DOHH2 (cell line): ENCODE measurements around the gene C3orf49.

Experiments used
- H3F3A ChIP-seq: fragments of 200-600 bp; sonication (generic), shearing (Covaris generic); 2 replicates; pipeline ENCODE4 v1.6.0; 2016; ENCODE audit warnings: antibody characterized with exemption, mild to moderate bottlenecking; ENCODE audit not compliant: control insufficient read depth, insufficient read depth
- H3K27ac ChIP-seq: fragments of 200-600 bp; sonication (generic); 2 replicates; pipeline ENCODE4 v1.5.1; 2014; ENCODE audit warnings: low read depth, mild to moderate bottlenecking, low read length, moderate library complexity
- H3K27me3 ChIP-seq: fragments of 200-600 bp; sonication (generic); 2 replicates; pipeline ENCODE4 v1.6.1; 2014; ENCODE audit warnings: mild to moderate bottlenecking, low read length, mixed read lengths; ENCODE audit not compliant: control insufficient read depth
- H3K36me3 ChIP-seq: fragments of 200-600 bp; sonication (generic); 2 replicates; pipeline ENCODE4 v1.6.1; 2014; ENCODE audit warnings: mild to moderate bottlenecking, low read length, moderate library complexity, mixed read lengths; ENCODE audit not compliant: control insufficient read depth
- H3K4me1 ChIP-seq: fragments of 200-600 bp; sonication (generic); 2 replicates; pipeline ENCODE4 v1.6.1; 2014; ENCODE audit warnings: mild to moderate bottlenecking, low read length, mixed read lengths; ENCODE audit not compliant: control insufficient read depth
- H3K4me2 ChIP-seq: fragments of 200-600 bp; sonication (generic); 2 replicates; pipeline ENCODE4 v1.6.0; 2014; ENCODE audit warnings: mild to moderate bottlenecking, low read length, moderate library complexity
- H3K4me3 ChIP-seq: fragments of 200-600 bp; sonication (generic); 2 replicates; pipeline ENCODE4 v1.5.1; 2014; ENCODE audit warnings: mild to moderate bottlenecking, low read length, mixed read lengths
- H3K79me2 ChIP-seq: fragments of 200-600 bp; sonication (generic); 2 replicates; pipeline ENCODE4 v1.6.1; 2014; ENCODE audit warnings: mild to moderate bottlenecking, low read length, mixed read lengths; ENCODE audit not compliant: control insufficient read depth
- H3K9me2 ChIP-seq: fragments of 200-600 bp; sonication (generic); replicated peaks from 2 replicates; pipeline ENCODE4 v1.6.1; 2014; ENCODE audit warnings: mild to moderate bottlenecking, low read length, mixed read lengths; ENCODE audit not compliant: control insufficient read depth
- H3K9me3 ChIP-seq: fragments of 200-600 bp; sonication (generic); 2 replicates; pipeline ENCODE4 v1.6.1; 2014; ENCODE audit warnings: antibody characterized with exemption, low read length, mixed read lengths; ENCODE audit not compliant: control insufficient read depth, insufficient read depth
- H4K20me1 ChIP-seq: fragments of 200-600 bp; sonication (generic); 2 replicates; pipeline ENCODE4 v1.6.0; 2014; ENCODE audit warnings: low read depth, mild to moderate bottlenecking, antibody characterized with exemption, low read length, moderate library complexity; ENCODE audit not compliant: control insufficient read depth, insufficient read depth
- CTCF ChIP-seq: fragments of 200-600 bp; sonication (generic); IDR thresholded peaks from one replicate; pipeline ENCODE4 v1.5.1; 2014; ENCODE audit warnings: antibody characterized with exemption, mild to moderate bottlenecking, low read depth, low read length; ENCODE audit not compliant: poor library complexity, severe bottlenecking
- EZH2phosphoT487 ChIP-seq: fragments of 200-600 bp; sonication (generic); IDR thresholded peaks from 2 replicates; pipeline ENCODE4 v1.6.1; 2017; ENCODE audit warnings: borderline replicate concordance, mild to moderate bottlenecking, antibody characterized with exemption, low read length, moderate library complexity, mixed read lengths

The C3orf49 gene

GRCh38 chr3:63867225-63867624 is 48.1 kb downstream of the C3orf49 start:
- Histone ChIP-seq H3K4me1 (peaks cover 56% of the 10 kb centered on the region), H3F3A (no peaks in the 10 kb centered on the region), H3K27ac (no peak overlapping the region), H3K9me3 (no peaks in the 10 kb centered on the region), H3K4me2 (no peak overlapping the region), H4K20me1 (peaks cover 7% of the 10 kb centered on the region), H3K4me3 (no peak overlapping the region), H3K79me2 (peaks cover 92% of the 10 kb centered on the region), H3K9me2 (no peaks in the 10 kb centered on the region), H3K27me3 (no peaks in the 10 kb centered on the region), H3K36me3 (peaks cover 42% of the 10 kb centered on the region)
- TF ChIP-seq CTCF = no peak
- TF ChIP-seq EZH2phosphoT487 = no peak

GRCh38 chr3:63869940-63870614 is 51.0 kb downstream of the C3orf49 start:
- peaks cover 21% of the 10 kb centered on the region for H4K20me1 ChIP-seq
- H3K36me3 ChIP-seq = peaks cover 53% of the 10 kb centered on the region
- peaks cover 94% of the 10 kb centered on the region for H3K79me2 ChIP-seq
- H3K27me3 ChIP-seq = no peaks in the 10 kb centered on the region
- peaks cover 56% of the 10 kb centered on the region for H3K4me1 ChIP-seq
- no peak overlapping the region for H3K27ac ChIP-seq
- H3F3A ChIP-seq = no peaks in the 10 kb centered on the region
- H3K9me3 ChIP-seq = no peaks in the 10 kb centered on the region
- H3K4me2 ChIP-seq = peak overlapping the region; percentile 52
- TF ChIP-seq EZH2phosphoT487 = no peak
- no peak for TF ChIP-seq CTCF
- H3K9me2 ChIP-seq = no peaks in the 10 kb centered on the region
- peak overlapping the region; percentile 17; the same call in 1 of the 2 replicates for H3K4me3 ChIP-seq

GRCh38 chr3:63870615-63871005 is 51.5 kb downstream of the C3orf49 start:
- H3K79me2 ChIP-seq = peaks cover 95% of the 10 kb centered on the region
- peaks cover 52% of the 10 kb centered on the region for H3K4me1 ChIP-seq
- no peaks in the 10 kb centered on the region for H3F3A ChIP-seq
- H3K9me3 ChIP-seq = no peaks in the 10 kb centered on the region
- TF ChIP-seq CTCF = no peak
- peaks cover 21% of the 10 kb centered on the region for H4K20me1 ChIP-seq
- H3K27ac ChIP-seq = no peak overlapping the region
- H3K4me3 ChIP-seq = peak overlapping the region; percentile 17
- no peaks in the 10 kb centered on the region for H3K9me2 ChIP-seq
- H3K36me3 ChIP-seq = peaks cover 53% of the 10 kb centered on the region
- H3K4me2 ChIP-seq = peak overlapping the region; percentile 52
- H3K27me3 ChIP-seq = no peaks in the 10 kb centered on the region
